GM19240 (cell line): ENCODE results near the gene TGFBR3L.
A peak's percentile ranks its signal among the peaks of the same experiment; 100 is the strongest.

Experiments used
- DNase-seq: peaks from one replicate; pipeline ENCODE4 v3.0.0; 2011; ENCODE audit warnings: low spot score; ENCODE audit not compliant: insufficient read length

Gene TGFBR3L

DNA sequence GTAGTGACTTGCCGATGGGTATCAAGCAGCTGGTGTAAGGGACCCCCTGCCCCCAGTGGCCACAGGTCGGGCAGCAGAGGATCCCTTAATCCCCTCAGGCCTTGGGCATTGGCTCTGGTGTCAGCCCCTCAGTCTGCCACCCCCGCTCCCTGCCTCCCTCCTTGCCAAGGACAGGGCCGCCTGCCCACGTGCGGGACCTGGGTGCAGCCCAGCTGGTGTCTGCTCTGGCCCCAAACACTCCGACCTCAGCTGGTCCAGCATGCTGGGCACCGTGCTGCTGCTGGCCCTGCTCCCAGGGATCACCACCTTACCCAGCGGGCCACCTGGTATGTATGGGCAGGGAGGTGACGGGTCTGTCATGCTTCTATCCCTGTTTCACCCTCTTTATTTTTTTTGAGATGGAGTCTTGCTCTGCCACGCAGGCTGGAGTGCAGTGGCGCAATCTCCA is at the start of gene TGFBR3L:
TSS of gene TGFBR3L (plus strand) at position 233 of the 448 bp plus-strand sequence.
- DNase-seq = no peak

DNA sequence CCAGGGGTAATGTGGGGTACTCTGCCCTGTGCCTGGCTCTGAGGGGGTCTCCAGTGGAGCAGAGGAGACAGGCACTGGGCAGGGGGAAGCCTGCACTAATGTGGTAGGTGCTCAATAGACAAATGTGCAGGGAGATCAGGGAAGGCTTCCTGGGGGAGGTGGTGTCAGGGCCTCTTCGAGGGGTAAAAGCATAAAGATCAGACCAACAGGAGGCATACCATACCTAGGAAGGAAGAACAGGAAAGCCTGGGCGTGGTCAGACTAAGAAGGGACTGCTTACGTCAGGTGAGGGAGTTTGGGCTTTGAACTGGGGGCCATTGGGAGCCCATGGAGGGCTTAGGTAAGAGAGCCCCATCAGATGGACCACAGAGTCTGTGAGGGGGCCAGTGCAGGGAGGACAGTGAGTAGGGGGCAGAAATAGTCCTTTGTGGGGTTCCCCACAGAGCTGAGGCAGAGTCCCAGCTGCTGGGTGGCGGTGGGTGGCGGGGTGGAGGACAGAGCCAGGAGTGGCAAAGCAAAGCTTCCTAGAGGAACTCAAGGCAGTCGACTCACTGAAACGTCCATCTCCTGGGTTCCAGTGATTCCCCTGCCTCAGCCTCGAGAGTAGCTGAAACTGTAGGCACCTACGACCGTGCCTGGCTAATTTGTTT is 49.2 kb upstream of the TGFBR3L start:
- no peak for DNase-seq

DNA sequence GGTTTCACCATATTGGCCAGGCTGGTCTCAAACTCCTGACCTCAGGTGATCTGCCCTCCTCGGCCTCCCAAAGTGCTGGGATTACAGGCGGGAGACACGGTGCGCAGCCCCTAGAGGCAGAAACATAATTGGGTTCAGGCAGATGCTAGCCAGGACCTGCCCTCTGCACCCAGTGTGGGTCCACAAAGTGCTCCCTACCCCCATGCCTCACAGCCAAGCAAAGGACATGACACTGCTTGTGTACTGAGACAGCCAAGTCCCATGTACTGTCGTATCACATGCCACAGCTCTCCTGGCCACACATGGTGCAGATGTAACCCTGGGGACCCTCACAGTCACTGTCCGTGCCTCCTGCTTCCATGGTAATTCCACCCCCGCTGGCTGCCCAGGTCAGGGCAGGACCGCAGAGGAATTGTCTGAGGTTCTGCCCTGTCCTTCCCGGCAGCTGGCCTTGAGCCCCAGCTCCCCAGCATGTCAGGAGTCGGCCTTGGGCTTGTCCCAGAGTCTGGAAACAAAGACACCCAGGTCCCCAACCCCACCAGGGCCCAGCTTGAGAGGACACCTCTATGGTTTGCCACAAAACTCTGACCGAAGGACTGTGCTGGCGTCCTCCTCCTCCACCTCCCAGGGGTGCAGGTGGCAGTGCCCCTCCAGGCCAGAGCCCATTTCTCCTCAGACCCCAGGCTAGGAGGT is 48.1 kb upstream of the TGFBR3L start:
- no peak for DNase-seq

DNA sequence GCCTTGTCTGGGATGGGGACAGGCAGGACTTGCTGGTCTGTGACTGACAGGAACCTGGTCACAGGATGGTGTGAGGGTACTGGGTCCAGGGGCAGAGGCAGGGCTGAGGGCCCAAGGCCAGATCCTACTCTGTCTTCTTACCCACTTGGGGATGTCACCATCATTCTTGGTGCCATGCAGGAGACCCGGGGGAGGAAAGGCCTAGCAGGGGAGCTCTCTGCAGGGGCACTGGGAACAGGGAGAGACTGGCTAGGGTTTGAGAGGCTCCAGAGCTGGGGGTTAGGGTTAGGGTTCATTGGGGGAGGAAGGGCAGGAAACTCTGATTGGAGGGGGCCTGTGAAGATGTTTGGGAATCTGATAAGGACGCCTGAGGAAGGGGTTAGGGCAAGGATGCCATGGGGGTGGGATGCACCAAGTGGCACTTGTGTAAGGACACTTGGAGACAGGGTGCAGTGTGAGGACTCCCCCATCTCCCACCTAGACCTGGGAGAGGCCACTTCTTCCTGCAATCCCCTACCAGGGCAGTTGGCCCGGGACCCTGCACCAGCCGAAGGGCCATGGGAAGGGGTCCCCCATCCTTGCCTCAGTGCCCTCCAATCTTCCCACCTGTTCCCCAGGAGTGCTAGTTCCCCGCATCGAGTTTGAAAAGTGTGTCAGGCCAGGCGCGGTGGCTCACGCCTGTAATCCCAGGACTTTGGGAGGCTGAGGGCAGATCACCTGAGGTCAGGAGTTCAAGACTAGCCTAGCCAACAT is 47.4 kb upstream of the TGFBR3L start:
- DNase-seq = no peak

DNA sequence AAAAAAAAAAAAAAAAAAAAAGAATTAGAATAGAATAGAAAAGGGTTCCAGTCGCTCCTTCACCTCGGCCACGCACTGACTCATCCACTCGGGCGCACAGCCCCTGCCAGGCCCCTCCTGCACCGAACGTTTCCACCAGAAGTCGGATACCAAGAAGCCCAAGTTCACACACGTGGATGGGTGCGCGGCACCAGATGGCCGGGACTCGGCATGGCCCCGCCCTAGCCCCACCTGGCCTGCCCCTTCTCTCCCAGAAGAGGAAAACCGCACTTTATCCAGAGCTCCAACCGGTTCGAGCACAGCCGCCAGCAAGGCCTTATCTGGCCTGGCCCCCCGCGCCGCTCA is 46.3 kb upstream of the TGFBR3L start:
- DNase-seq = no peak

DNA sequence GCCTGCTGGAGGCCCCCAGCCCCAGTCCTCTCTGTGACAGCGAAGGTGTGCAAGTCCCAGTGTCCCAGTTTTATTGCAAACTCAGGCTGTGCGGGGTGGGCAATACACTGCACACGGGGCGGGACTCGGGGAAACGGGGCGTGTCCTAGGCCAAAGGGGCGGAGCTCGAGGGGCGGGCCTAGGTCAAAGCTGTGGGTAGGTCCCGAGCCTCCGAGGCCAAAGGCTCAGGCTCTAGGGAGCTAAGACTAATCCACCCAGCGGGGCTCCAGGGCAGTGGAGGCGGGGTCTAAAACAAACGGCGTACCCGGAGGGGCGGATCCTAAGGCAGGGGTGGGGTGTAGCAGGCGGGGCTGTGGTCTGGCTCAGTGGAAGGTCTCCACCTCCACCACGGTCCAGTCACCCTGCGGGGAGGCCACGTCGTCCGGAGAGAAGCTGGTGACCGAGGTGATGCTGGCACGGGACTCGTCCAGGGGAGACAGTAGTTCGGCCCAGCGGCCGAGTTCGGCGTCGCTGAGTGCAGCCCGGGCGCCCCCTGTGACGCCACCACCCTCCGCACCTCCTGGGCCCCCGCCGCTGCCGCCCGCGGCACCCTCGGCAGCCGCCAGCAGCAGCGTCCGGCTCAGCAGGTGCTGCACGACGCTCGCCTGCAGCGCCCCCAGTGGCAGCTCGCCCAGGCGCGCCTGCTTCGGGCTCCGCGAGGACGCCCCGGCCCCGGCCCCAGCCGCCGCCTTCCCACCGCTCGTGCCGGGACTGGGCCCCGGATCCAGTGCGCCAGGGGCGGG is 45.8 kb upstream of the TGFBR3L start:
- peak; percentile 91 for DNase-seq

DNA sequence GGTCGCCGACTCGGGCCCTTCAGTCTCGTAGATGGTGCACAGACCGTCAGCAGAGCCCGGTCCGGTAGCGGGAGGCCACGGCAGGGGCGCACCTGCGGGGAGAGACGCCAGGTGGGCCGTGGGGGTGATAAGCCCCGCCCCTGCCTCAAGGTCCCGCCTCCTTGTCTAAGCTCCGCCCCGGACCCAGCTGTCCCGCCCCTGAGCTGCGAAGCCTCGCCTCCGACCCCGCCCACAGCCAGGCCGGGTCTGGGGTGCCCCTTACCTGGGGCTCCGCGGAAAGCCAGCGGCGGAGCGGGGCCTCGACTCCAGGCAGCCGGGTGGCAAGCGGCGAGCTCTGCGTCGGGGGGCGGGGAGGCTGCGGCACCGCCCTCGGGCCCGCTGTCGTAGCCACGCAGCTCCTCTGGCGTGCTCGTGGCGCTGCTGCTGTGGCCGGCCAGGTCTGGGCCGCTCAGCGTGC is 45.1 kb upstream of the TGFBR3L start:
- no peak for DNase-seq

DNA sequence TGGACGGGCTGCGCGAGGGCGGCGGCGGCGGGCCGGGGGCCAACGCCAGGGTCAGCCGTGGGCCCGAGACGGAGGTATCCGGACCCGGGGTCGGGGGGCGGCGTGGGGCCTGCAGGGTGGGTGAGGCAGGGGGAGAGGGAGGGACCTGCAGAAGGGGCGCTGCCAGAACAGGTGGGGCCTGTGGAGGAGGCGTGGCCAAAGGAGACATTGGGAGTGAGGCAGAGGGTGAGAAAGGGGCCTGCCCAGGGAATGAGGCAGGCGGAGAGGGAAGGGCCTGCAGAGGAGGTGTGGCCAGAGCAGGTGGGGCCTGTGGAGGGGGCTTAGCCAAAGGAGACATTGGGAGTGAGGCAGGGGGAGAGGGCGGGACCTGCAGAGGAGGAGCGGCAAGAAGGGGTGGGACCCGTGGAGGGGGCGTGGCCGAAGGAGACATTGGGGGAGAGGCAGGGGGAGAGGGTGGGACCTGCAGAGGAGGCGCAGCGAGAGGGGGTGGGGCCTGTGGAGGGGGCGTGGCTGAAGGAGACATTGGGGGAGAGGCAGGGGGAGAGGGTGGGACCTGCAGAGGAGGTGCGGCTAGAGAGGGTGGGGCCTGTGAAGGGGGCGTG is 44.6 kb upstream of the TGFBR3L start:
- no peak for DNase-seq

DNA sequence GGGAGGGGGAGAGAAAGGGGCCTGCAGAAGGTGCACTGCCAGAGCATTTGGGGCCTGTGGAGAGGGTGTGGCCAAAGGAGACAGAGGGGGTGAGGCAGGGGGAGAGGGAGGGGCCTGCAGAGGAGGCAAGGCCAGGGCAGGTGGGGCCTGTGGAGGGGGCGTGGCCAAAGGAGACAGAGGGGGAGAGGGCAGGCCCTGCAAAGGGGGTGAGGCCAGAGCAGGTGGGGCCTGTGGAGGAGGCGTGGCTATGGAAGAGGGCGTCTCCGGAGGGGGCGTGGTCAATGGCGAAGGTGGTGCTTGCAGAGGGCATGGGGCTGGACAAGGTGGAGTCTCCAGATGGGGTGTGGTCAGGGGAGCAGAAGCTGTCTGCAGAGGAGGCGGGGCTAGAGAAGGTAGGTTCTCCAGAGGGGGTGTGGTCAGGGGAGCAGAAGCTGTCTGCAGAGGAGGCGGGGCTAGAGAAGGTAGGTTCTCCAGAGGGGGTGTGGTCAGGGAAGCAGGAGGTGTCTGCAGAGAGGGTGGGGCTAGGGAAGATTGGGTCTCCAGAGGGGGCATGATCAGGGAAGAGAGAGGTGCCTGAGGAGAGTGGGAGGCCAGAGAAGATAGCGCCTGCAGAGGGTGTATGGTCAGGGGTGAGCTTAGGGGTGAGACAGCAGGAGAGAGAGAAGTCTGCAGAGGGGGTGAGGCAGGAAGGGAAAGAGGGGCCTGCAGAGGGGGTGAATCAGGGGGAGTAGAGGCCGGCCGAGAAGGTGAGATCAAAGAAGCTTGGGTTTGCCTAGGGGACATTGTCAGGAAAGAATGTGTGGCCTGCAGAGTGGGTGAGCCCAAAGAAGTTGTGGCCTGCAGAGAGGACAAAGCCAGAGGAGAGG is 43.8 kb upstream of the TGFBR3L start:
- no peak for DNase-seq

DNA sequence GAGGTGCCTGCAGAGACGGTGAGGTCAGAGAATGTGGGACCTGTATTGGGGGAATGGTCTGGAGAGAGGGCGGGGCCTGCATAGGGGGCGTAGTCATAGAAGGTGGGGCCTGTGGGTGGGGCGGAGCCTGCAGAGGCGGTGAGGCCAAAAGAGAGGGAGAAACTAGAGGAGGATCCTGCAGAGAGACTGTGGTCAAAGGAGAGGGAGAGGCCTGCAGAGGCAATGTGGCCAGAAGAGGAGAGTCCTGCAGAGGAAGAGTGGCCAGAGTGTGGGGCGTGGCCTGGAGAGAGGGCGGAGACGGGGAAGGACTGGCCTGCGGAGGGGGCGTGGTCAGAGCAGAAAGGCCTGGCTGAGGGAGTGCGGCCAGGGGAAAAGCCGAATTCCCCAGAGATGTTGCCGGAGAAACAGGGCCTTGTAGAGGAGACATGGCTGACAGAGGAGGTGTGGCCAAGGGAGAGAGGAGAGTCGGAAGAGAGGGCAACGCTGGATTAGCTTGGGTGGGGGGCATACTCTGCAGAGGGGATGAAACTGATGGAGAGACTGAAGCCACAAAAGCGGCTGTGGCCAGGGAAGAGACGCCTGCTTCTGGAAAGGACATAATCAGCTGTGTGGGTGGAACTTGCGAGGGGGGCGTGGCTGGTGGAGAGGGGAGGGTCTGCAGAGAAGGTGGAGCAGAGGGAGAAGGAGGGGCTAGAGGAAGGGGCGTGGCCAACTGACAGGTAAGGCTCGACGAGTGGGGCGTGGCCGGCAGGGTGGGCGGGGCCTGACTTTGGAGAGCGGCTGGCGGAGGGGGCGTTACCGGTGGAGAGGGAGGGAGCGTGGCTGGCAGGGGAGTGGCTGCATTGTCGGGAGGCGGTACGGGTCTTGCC is 43.0 kb upstream of the TGFBR3L start:
- DNase-seq = no peak

DNA sequence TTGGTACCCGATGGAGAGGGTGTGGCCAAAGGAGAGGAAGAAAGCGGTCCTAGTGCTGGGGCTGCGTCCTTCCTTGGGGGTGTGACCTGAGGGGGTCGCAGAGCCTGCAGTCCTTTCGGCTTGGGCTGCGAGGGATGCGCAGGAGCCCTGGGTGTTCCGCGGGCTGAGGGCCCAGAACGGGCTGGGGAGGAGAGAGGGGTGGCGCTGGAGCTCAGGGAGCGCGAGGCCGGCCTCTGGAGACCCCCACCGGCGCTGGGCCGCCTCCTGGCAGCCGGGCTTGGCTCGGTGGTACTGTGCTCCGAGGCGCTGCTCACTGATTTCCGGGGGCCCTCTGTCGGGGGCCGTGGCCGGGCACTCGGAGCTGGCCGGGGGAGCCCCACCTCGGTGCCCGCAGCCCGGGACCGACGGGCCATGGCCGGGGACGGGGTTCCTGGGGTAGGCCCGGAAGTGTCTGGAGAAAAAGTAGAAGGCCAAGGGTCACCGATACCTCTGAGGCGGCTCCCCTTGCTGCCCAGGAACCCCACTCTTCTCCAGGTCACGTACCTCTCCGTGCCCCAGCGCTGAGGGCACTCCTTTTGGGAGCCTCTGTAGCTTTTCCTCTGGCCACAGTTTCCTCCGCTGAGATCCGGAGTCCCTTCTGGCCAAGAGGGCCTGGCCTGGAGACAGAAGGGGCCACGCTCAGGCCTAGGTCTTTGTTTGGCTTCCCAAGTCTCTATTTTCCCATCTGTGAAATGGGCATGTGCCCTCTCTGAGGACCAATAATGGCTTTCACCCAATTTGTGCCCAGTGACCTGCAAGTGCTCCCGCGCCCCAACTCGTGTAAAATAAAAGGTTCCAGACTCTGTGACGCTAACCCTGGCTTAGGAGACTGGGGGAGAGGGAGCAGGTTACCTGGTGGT is 42.1 kb upstream of the TGFBR3L start:
- DNase-seq = no peak

DNA sequence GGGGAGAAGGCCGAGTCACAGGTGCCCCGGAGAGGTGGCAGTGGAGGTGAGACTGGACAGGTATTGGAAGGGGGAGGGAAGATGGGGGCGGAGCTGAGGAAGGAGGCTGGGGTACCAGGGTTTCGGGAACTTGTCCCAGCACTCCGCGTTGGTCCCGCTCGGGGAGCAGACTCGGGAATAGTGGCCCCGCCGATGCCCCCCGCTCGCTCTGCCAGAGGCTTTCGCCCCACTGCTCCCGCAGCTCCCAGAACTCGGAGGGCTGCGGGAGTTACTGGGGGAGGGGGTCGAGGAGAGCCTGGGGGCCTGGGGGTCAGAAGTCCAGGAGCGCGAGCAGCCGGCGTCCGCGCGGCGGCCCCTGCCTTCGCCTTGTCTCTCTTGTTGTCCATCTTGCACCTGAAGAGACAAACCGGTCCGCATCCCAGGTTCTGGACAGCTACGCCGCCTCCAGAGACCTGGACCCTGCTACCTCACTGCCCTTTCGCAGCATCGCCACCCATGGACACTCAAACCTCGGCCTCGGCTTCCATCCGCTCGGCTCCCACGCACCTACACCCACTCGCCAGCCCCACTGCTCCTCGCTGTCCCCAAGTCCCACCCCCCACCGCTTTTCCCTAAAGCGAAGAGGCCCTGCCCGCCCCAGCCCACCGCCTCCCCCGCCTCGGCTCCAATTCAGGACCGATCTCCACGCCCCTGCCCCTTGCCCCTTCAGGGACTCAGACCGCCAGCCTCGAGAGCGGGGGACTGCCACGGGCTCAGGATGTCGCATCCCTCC is 41.1 kb upstream of the TGFBR3L start:
- DNase-seq = no peak

DNA sequence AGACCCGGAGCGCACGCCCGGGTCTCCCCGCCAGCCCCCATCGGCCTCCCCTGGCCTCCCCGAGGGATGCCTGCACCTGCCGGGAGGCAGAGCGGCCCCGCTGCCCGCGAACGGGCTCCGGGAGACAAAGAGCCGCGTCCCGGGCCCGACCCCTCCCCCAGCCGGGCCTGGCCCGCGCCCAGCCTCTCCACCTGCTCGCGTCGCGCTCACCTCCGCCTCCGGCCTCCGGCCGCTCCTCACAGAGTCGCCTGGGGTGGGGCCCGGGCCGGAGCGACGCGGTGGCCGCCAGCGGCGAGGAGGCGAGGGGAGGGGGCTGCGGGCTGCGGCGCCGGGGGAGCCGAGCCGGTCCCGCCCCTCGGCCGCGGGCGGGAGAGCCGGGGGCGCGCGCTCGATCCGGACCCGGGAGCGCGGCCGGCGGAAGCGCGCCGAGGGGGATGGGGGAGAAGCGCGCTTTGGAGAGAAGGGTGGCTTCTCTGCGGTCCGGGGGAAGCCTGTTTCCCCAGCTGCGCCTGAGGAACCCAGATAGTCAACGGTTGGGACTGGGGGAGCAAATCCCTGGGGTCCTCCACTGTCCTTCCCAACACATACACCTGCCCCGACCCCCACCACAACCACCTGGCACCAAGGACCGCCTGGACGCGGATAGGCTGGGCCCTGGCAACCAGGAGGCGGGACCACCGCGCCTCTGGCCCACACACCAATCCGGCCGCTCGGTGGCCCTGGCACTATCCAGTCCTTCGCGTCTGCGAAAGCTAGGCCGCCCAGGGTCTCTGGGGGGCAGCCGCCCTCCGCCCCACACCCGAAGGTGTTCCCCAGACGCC is 40.3 kb upstream of the TGFBR3L start, which contains the start of gene PRR36:
TSS of gene PRR36 (minus strand) at position 315 of the 821 bp plus-strand sequence. CDS start 701 bp downstream, outside the sequence.
- no peak for DNase-seq

DNA sequence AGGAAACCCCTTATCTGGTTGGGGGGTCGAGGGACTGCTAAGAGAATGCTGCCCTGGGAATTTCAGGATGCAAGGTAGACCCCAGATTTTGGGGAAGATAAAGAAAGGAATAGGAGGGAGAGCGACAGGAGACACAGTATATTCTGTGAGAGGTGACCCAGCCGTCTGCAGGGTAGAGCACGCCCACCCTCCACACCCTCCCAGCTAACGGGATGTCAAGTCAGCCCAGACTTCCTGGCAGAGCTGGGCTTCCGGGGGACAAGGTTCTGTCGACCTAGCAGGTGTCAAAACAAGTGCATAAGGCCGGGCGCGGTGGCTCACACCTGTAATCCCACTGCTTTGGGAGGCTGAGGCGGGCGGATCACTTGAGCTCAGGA is 39.7 kb upstream of the TGFBR3L start:
- DNase-seq = no peak

DNA sequence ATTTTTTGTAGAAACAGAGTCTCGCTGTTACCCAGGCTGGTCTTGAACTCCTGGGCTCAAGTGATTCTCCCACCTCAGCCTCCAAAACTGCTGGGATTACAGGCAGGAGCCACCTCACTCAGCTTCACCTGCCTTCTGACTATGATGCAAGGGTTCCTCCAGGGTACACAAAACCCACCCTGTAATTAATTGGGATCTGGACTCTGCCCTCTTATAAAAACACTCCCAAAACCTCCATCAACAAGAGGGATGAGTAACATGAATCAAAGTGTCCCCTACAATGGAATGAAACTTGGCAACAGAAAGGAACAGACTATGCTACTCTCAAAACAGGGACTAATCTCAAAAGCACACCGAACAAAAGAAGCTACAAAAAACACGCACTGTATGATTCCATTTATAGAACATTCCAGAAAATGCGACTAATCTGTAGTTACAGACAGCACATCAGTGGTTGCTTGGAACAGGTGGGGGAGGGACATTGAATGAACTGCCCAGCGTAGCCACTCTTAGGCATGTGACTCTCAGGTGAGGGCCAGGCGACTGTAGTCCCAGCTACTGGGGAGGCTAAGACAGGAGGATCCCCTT is 37.3 kb upstream of the TGFBR3L start:
- no peak for DNase-seq
